A673 (cell line): ENCODE results near the gene CNNM3. TPM values are rescaled to one million over a fixed set of nuclear protein-coding genes. Genes with fewer than 3 reads are reported as not detected.

Experiments used
- BruUV-seq: library from RNA; stranded (reverse); fragments of 400-500 nt; replicated peaks from 2 replicates; lab custom pipeline; 2021; lab: Mats Ljungman, UMichigan
- CTCF ChIA-PET: fragments of 300-600 bp; sonication (Branson Sonifier 250); formaldehyde crosslinking; loops from one replicate; lab custom pipeline; 2022; ENCODE audit warnings: antibody characterized with exemption; lab: Charles Lee
- POLR2A ChIA-PET: fragments of 300-600 bp; sonication (Branson Sonifier 250); formaldehyde crosslinking; loops from one replicate; lab custom pipeline; 2022; ENCODE audit warnings: antibody characterized with exemption; ENCODE audit not compliant: low non-redundant PET; lab: Charles Lee
- DNase-seq: peaks from one replicate; pipeline ENCODE4 v3.0.0-alpha.2; 2015; ENCODE audit warnings: low spot score
- H3K27ac ChIP-seq: fragments of 200-600 bp; sonication (generic); 2 replicates; pipeline ENCODE4 v1.5.1; 2016; ENCODE audit warnings: mixed run types, low read depth, mild to moderate bottlenecking, mixed read lengths, antibody characterized with exemption, low read length; ENCODE audit not compliant: poor library complexity, severe bottlenecking
- H3K27me3 ChIP-seq: fragments of 200-600 bp; sonication (generic); replicated peaks from 2 replicates; pipeline ENCODE4 v1.6.1; 2017; ENCODE audit warnings: mixed run types, low read depth, mild to moderate bottlenecking, mixed read lengths, antibody characterized with exemption, low read length; ENCODE audit not compliant: insufficient read depth, poor library complexity
- H3K36me3 ChIP-seq: fragments of 200-600 bp; sonication (generic); 2 replicates; pipeline ENCODE4 v1.6.1; 2016; ENCODE audit warnings: mixed run types, mild to moderate bottlenecking, mixed read lengths, antibody characterized with exemption, low read length; ENCODE audit not compliant: insufficient read depth, poor library complexity, severe bottlenecking
- H3K4me1 ChIP-seq: fragments of 200-600 bp; sonication (generic); 2 replicates; pipeline ENCODE4 v1.6.1; 2017; ENCODE audit warnings: mixed run types, mild to moderate bottlenecking, mixed read lengths, antibody characterized with exemption, low read length; ENCODE audit not compliant: insufficient read depth, poor library complexity, severe bottlenecking
- H3K4me3 ChIP-seq: fragments of 200-600 bp; sonication (generic); 2 replicates; pipeline ENCODE4 v1.5.1; 2016; ENCODE audit warnings: low read depth, mixed run types, mild to moderate bottlenecking, mixed read lengths, low read length; ENCODE audit not compliant: poor library complexity, severe bottlenecking
- H3K9me3 ChIP-seq: fragments of 200-600 bp; sonication (generic); 2 replicates; pipeline ENCODE4 v1.6.1; 2016; ENCODE audit warnings: mixed run types, low read depth, mild to moderate bottlenecking, mixed read lengths, antibody characterized with exemption, low read length; ENCODE audit not compliant: poor library complexity, severe bottlenecking
- CTCF ChIP-seq: fragments of 300-800, 200-600 bp; sonication (generic); conservative IDR thresholded peaks from 2 replicates; pipeline ENCODE4 v1.5.1; 2017; ENCODE audit warnings: low read depth, mild to moderate bottlenecking, antibody characterized with exemption, low read length, moderate library complexity, mixed read lengths
- EZH2 ChIP-seq: fragments of 200-600 bp; sonication (generic); IDR thresholded peaks from 2 replicates; pipeline ENCODE4 v1.6.1; 2017; ENCODE audit warnings: borderline replicate concordance, low read depth, mild to moderate bottlenecking, mixed read lengths, antibody characterized with exemption, low read length; ENCODE audit not compliant: poor library complexity, severe bottlenecking
- intact Hi-C: fragments of 100-400 bp; cut with micrococcal nuclease; formaldehyde crosslinking; loops from one replicate; pipeline ENCODE4 v1.10.0; 2022; ENCODE audit not compliant: unreplicated experiment
- total RNA-seq: library from RNA; stranded (reverse); gene quantifications from 2 replicates; pipeline ENCODE4 v1.2.3, GENCODE V29; 2021

CNNM3 gene
- total RNA-seq, 1 experiment from 2014 or later, result 20.9 TPM

GRCh38 chr2:96863575-96864342, 47.7 kb downstream of the CNNM3 start:
- H3K27ac ChIP-seq, result no peak overlapping the region
- DNase-seq, result no peak
- no peak overlapping the region for H3K4me3 ChIP-seq
- peaks cover 68% of the 10 kb centered on the region for H3K36me3 ChIP-seq
- no peaks in the 10 kb centered on the region for H3K27me3 ChIP-seq
- no TSS peak for BruUV-seq
- POLR2A ChIA-PET, result no interaction called here
- CTCF ChIA-PET, result interaction anchor here (0.6 kb wide), 1 partner anchor 90 kb away, joined by 3 read pairs; no protein-coding TSS in a partner anchor
- TF ChIP-seq EZH2 (no peak), CTCF (no peak)
- intact Hi-C loops, result no loop called here
- no peaks in the 10 kb centered on the region for H3K9me3 ChIP-seq
- H3K4me1 ChIP-seq, result peaks cover 15% of the 10 kb centered on the region

GRCh38 chr2:96864343-96865091, 48.4 kb downstream of the CNNM3 start:
- TF ChIP-seq EZH2, result no peak
- TF ChIP-seq CTCF, result no peak
- Histone ChIP-seq H3K4me3 (no peak overlapping the region), H3K4me1 (peaks cover 8% of the 10 kb centered on the region), H3K9me3 (no peaks in the 10 kb centered on the region), H3K27ac (no peak overlapping the region), H3K36me3 (peaks cover 68% of the 10 kb centered on the region), H3K27me3 (no peaks in the 10 kb centered on the region)
- intact Hi-C loops, result no loop called here
- no peak for DNase-seq
- no TSS peak for BruUV-seq
- ChIA-PET CTCF (no interaction called here), POLR2A (no interaction called here)

DNA sequence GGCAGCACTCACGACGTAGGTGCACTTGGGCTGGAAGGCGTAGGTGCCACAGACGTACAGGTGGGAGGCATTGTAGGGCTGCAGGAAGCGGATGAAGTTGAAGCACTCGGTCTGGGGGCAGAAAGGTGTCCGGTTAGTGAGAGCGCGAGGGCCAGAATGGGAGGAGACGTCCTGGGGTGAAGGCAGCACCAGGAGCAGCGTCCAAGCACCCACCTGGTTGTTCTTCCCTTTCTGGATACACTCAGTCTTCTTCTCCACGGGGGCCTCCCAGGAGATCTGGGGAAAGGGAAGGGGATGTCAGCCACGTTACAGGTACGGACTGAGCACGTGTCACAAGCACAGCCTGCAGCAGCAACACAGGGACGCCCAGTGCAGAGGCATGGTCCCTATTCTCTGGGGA, 49.6 kb downstream of the CNNM3 start:
- POLR2A ChIA-PET, result no interaction called here

More for the DNA sequence above, 49.6 kb downstream of the CNNM3 start:
- Histone ChIP-seq H3K27ac (no peak overlapping the region), H3K27me3 (no peaks in the 10 kb centered on the region), H3K4me1 (peaks cover 12% of the 10 kb centered on the region), H3K36me3 (peaks cover 60% of the 10 kb centered on the region), H3K4me3 (no peak overlapping the region), H3K9me3 (no peaks in the 10 kb centered on the region)
- TF ChIP-seq CTCF (no peak), EZH2 (no peak)
- intact Hi-C loops, result no loop called here
- BruUV-seq, result no TSS peak
- DNase-seq, result no peak
- CTCF ChIA-PET, result no interaction called here
